ENCODE results near the gene EFHC2. TPM values are rescaled to one million over a fixed set of nuclear protein-coding genes. Genes with fewer than 3 reads are reported as not detected.

EFHC2 gene
- total RNA-seq, 1 experiment from 2014 or later: 1.1 TPM

DNA sequence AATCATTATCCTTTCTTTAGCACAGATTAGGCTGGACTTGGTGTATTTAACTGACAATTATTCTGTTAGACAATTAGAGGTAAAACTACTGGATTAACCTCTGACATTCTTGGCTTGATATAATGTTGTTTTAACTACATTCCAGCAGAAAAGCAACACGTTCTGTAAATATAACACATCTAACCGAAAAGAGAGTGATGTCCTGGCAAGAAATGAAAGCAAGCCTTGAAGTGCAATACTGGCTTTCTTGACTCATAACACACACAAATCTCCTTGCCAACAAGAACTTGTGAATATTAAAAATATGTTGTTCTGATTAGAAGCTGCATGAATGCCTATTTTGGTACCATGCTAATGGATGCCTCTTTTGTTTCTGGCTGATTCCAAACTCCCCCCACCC lies 76.4 kb downstream of the EFHC2 start:
- H3K4me3 Mint-ChIP-seq: no peak overlapping the region
- no peaks in the 10 kb centered on the region for H3K23me2 ChIP-seq (ENCODE audit: insufficient read length, low read depth, low read length, poor library complexity, severe bottlenecking)
- no peak overlapping the region for H2BK15ac ChIP-seq (ENCODE audit: low read depth, low read length)
- peaks cover 28% of the 10 kb centered on the region for H3K9me3 ChIP-seq (ENCODE audit: control insufficient read depth, low read depth, low read length)
- H3K9ac ChIP-seq (ENCODE audit: extremely low read depth, insufficient read length, low read length): no peak overlapping the region
- no peak overlapping the region for H3K27ac Mint-ChIP-seq
- 0 out of 2 replicates have a peak, but pooled peaks cover 1% of the 10 kb centered on the region for H3K79me2 ChIP-seq (ENCODE audit: insufficient read depth, low read length)
- no peak overlapping the region for H3K18ac ChIP-seq (ENCODE audit: insufficient read length, low read depth, low read length)
- H3K14ac ChIP-seq (ENCODE audit: insufficient read depth, low read length): no peak overlapping the region
- H3K4me1 ChIP-seq (ENCODE audit: insufficient read depth, low read length): no peaks in the 10 kb centered on the region; the same call in 1 of the 2 replicates
- H4K20me1 ChIP-seq (ENCODE audit: control insufficient read depth, insufficient read depth, insufficient read length): no peaks in the 10 kb centered on the region
- H3K27me3 ChIP-seq (ENCODE audit: insufficient read depth, low read length): no peaks in the 10 kb centered on the region
- no peak overlapping the region for H2BK5ac ChIP-seq (ENCODE audit: insufficient read length, low read length)
- no peak overlapping the region for H2BK20ac ChIP-seq (ENCODE audit: low read depth, low read length, poor library complexity, severe bottlenecking)
- no peak overlapping the region for H4K5ac ChIP-seq (ENCODE audit: insufficient read length, low read depth, low read length)
- no peak overlapping the region for H4K91ac ChIP-seq (ENCODE audit: insufficient read length, low read depth, low read length)
- H3T11ph ChIP-seq (ENCODE audit: low read length): no peak overlapping the region
- H3K4me2 ChIP-seq (ENCODE audit: insufficient read depth, insufficient read length, low read length): no peak overlapping the region
- H3K27me3 Mint-ChIP-seq (ENCODE audit: low read depth): no peaks in the 10 kb centered on the region; the same call in 1 of the 2 replicates
- peaks cover 55 to 67% of the 10 kb centered on the region in 2 experiments for H3K9me3 Mint-ChIP-seq
- no peak overlapping the region for H2AFZ ChIP-seq (ENCODE audit: low read length)
- no peak for DNase-seq
- H3K23ac ChIP-seq (ENCODE audit: insufficient read length, low read depth, low read length): no peak overlapping the region
- no peak overlapping the region for H2BK120ac ChIP-seq (ENCODE audit: low read depth, low read length, poor library complexity, severe bottlenecking)
- no peak overlapping the region for H2BK12ac ChIP-seq (ENCODE audit: insufficient read length, low read depth, low read length)
- H3K4me1 Mint-ChIP-seq: peaks cover 11 to 19% of the 10 kb centered on the region in 2 experiments
- H2AK5ac ChIP-seq (ENCODE audit: insufficient read length, low read length): no peak overlapping the region
- H3K4ac ChIP-seq (ENCODE audit: low read depth, low read length): no peak overlapping the region
- H4K8ac ChIP-seq (replicated peaks; ENCODE audit: insufficient read length, low read depth, low read length): no peak overlapping the region
- no peaks in the 10 kb centered on the region for H3K79me1 ChIP-seq (ENCODE audit: insufficient read depth, low read depth, low read length, poor library complexity, severe bottlenecking)
- peaks cover 0 to 3% (median 0%) of the 10 kb centered on the region in 3 experiments; a peak in 3 of 7 replicates for H3K36me3 Mint-ChIP-seq (ENCODE audit: insufficient read depth in 1 of 3, low read depth in 3 of 3)
- H3K56ac ChIP-seq (ENCODE audit: insufficient read length, low read depth, low read length): no peak overlapping the region
- TF ChIP-seq, protein P1, sequence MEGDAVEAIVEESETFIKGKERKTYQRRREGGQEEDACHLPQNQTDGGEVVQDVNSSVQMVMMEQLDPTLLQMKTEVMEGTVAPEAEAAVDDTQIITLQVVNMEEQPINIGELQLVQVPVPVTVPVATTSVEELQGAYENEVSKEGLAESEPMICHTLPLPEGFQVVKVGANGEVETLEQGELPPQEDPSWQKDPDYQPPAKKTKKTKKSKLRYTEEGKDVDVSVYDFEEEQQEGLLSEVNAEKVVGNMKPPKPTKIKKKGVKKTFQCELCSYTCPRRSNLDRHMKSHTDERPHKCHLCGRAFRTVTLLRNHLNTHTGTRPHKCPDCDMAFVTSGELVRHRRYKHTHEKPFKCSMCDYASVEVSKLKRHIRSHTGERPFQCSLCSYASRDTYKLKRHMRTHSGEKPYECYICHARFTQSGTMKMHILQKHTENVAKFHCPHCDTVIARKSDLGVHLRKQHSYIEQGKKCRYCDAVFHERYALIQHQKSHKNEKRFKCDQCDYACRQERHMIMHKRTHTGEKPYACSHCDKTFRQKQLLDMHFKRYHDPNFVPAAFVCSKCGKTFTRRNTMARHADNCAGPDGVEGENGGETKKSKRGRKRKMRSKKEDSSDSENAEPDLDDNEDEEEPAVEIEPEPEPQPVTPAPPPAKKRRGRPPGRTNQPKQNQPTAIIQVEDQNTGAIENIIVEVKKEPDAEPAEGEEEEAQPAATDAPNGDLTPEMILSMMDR (conservative IDR thresholded peaks at IDR 0.05): no peak
- no peak overlapping the region for H3K27ac ChIP-seq (ENCODE audit: insufficient read length, low read depth, low read length)
- no CpG with 5 or more reads among the region's 2 CpGs for WGBS (ENCODE audit: extremely low coverage, insufficient read length, low lambda C conversion rate)
